Measurements from ENCODE around the gene PRKAR1B. TPM values are rescaled to one million over a fixed set of nuclear protein-coding genes. Genes with fewer than 3 reads are reported as not detected.

PRKAR1B gene
- total RNA-seq, 1 experiment from 2014 or later, result 43.3 TPM

GRCh38 chr7:671415-672042 is 55.6 kb downstream of the PRKAR1B start:
- H2AK5ac ChIP-seq (ENCODE audit: insufficient read length, low read length), result no peak overlapping the region
- no CpG with 5 or more reads among the region's 10 CpGs for WGBS (ENCODE audit: extremely low coverage, insufficient read length, low lambda C conversion rate)
- no peak overlapping the region for H3K18ac ChIP-seq (ENCODE audit: insufficient read length, low read depth, low read length)
- Mint-ChIP-seq H3K36me3 (ENCODE audit: insufficient read depth in 1 of 3, low read depth in 3 of 3) (peaks cover 32 to 51% (median 35%) of the 10 kb centered on the region in 3 experiments), H3K4me1 (no peaks in the 10 kb centered on the region), H3K27ac (peak overlapping the region in 2 of 3 experiments; percentile 33 to 53; a peak in 2 of 7 replicates), H3K4me3 (no peak overlapping the region), H3K9me3 (peaks cover 8 to 13% of the 10 kb centered on the region in 2 experiments; a peak in 3 of 5 replicates), H3K27me3 (ENCODE audit: low read depth) (no peaks in the 10 kb centered on the region; the same call in 1 of the 2 replicates)
- H3K14ac ChIP-seq (ENCODE audit: insufficient read depth, low read length), result no peak overlapping the region
- H4K5ac ChIP-seq (ENCODE audit: insufficient read length, low read depth, low read length), result no peak overlapping the region
- no peak for TF ChIP-seq CTCF (conservative IDR thresholded peaks at IDR 0.05)
- no peaks in the 10 kb centered on the region for H3K23me2 ChIP-seq (ENCODE audit: insufficient read length, low read depth, low read length, poor library complexity, severe bottlenecking)
- H2BK120ac ChIP-seq (ENCODE audit: low read depth, low read length, poor library complexity, severe bottlenecking), result no peak overlapping the region
- H2BK20ac ChIP-seq (ENCODE audit: low read depth, low read length, poor library complexity, severe bottlenecking), result no peak overlapping the region
- peaks cover 2% of the 10 kb centered on the region for H4K20me1 ChIP-seq (ENCODE audit: control insufficient read depth, insufficient read depth, insufficient read length)
- H3K9me3 ChIP-seq (ENCODE audit: control insufficient read depth, low read depth, low read length), result no peaks in the 10 kb centered on the region
- H3K27me3 ChIP-seq (ENCODE audit: insufficient read depth, low read length), result no peaks in the 10 kb centered on the region
- H3K23ac ChIP-seq (ENCODE audit: insufficient read length, low read depth, low read length), result no peak overlapping the region
- H3K4me2 ChIP-seq (ENCODE audit: insufficient read depth, insufficient read length, low read length), result no peak overlapping the region
- no peak overlapping the region for H4K8ac ChIP-seq (replicated peaks; ENCODE audit: insufficient read length, low read depth, low read length)
- H3T11ph ChIP-seq (ENCODE audit: low read length), result no peak overlapping the region
- H3K79me2 ChIP-seq (ENCODE audit: insufficient read depth, low read length), result no peaks in the 10 kb centered on the region
- no peaks in the 10 kb centered on the region for H3K79me1 ChIP-seq (ENCODE audit: insufficient read depth, low read depth, low read length, poor library complexity, severe bottlenecking)
- H2BK12ac ChIP-seq (ENCODE audit: insufficient read length, low read depth, low read length), result no peak overlapping the region
- no peak overlapping the region for H2AFZ ChIP-seq (ENCODE audit: low read length)
- H3K4me1 ChIP-seq (ENCODE audit: insufficient read depth, low read length), result no peaks in the 10 kb centered on the region
- H3K56ac ChIP-seq (ENCODE audit: insufficient read length, low read depth, low read length), result no peak overlapping the region
- H2BK5ac ChIP-seq (ENCODE audit: insufficient read length, low read length), result no peak overlapping the region
- no peak overlapping the region for H3K4ac ChIP-seq (ENCODE audit: low read depth, low read length)
- no peak overlapping the region for H4K91ac ChIP-seq (ENCODE audit: insufficient read length, low read depth, low read length)
- H3K9ac ChIP-seq (ENCODE audit: extremely low read depth, insufficient read length, low read length), result no peak overlapping the region
- H3K27ac ChIP-seq (ENCODE audit: insufficient read length, low read depth, low read length), result no peak overlapping the region
- DNase-seq, result no peak
- no peak overlapping the region for H2BK15ac ChIP-seq (ENCODE audit: low read depth, low read length)
